Measurements from ENCODE around the gene NFYA. TPM values are rescaled to one million over a fixed set of nuclear protein-coding genes. Genes with fewer than 3 reads are reported as not detected.

NFYA gene
- total RNA-seq (2021; fragmentation: NEBNext Ultra II Directional; extraction: Animal tissue kit (Norgen Biotek cat#: 25700)): 10 to 100 TPM; 14.9 to 20.0 (median 16.7) TPM
- long read RNA-seq, partial matches to known transcripts: 0 of 6 reads
- long read RNA-seq, other reads (novel, unspliced or antisense): 4 of 6 reads

- peak within 1 kb of the TSS; percentile 97 for H3K27ac Mint-ChIP-seq
- peaks cover 1% of the 10 kb centered on the region; the same call in 1 of the 2 replicates for H3K27me3 Mint-ChIP-seq (ENCODE audit: insufficient read depth)
- no peak for TF ChIP-seq CTCF (IDR thresholded peaks at IDR 0.05)
- H3K4me3 Mint-ChIP-seq: peak within 1 kb of the TSS; percentile 94
- peaks cover 5% of the 10 kb centered on the region for H3K36me3 Mint-ChIP-seq (ENCODE audit: low read depth)
- H3K4me1 Mint-ChIP-seq (ENCODE audit: low read depth): peaks cover 53% of the 10 kb centered on the region
- no peak for DNase-seq
- no peaks in the 10 kb centered on the region for H3K9me3 Mint-ChIP-seq
These were observed at the start of gene NFYA for GRCh38 chr6:41072836-41073202. NFYA (plus strand) TSS chr6:41072974; CDS start chr6:41079090, 6,116 bp downstream.

GRCh38 chr6:41023114-41023513, 49.7 kb upstream of the NFYA start:
- DNase-seq: no peak
- Mint-ChIP-seq H3K27me3 (ENCODE audit: insufficient read depth) (peaks cover 5% of the 10 kb centered on the region), H3K4me1 (ENCODE audit: low read depth) (peaks cover 42% of the 10 kb centered on the region), H3K36me3 (ENCODE audit: low read depth) (peaks cover 4% of the 10 kb centered on the region), H3K9me3 (no peaks in the 10 kb centered on the region; the same call in 1 of the 2 replicates), H3K27ac (no peak overlapping the region), H3K4me3 (no peak overlapping the region)
- TF ChIP-seq CTCF (IDR thresholded peaks at IDR 0.05): no peak

- no peak for DNase-seq
- no peak for TF ChIP-seq CTCF (IDR thresholded peaks at IDR 0.05)
- Mint-ChIP-seq H3K9me3 (no peaks in the 10 kb centered on the region), H3K36me3 (ENCODE audit: low read depth) (no peaks in the 10 kb centered on the region), H3K4me1 (ENCODE audit: low read depth) (peaks cover 42% of the 10 kb centered on the region), H3K4me3 (no peak overlapping the region), H3K27ac (no peak overlapping the region), H3K27me3 (ENCODE audit: insufficient read depth) (peaks cover 3% of the 10 kb centered on the region)
These were observed 46.7 kb upstream of the NFYA start for GRCh38 chr6:41025966-41026530.

- peaks cover 4% of the 10 kb centered on the region for H3K27me3 Mint-ChIP-seq (ENCODE audit: insufficient read depth)
- H3K9me3 Mint-ChIP-seq: no peaks in the 10 kb centered on the region
- H3K4me1 Mint-ChIP-seq (ENCODE audit: low read depth): peaks cover 32% of the 10 kb centered on the region
- DNase-seq: no peak
- H3K27ac Mint-ChIP-seq: no peak overlapping the region
- H3K4me3 Mint-ChIP-seq: peak overlapping the region; percentile 82
- no peak for TF ChIP-seq CTCF (IDR thresholded peaks at IDR 0.05)
- no peaks in the 10 kb centered on the region for H3K36me3 Mint-ChIP-seq (ENCODE audit: low read depth)
These were observed 45.5 kb upstream of the NFYA start for GRCh38 chr6:41027241-41027640.

- DNase-seq: peak; percentile 53
- Mint-ChIP-seq H3K4me1 (ENCODE audit: low read depth) (peaks cover 25% of the 10 kb centered on the region), H3K9me3 (no peaks in the 10 kb centered on the region), H3K27ac (peak overlapping the region; percentile 40; the same call in 1 of the 2 replicates), H3K36me3 (ENCODE audit: low read depth) (no peaks in the 10 kb centered on the region), H3K27me3 (ENCODE audit: insufficient read depth) (peaks cover 4% of the 10 kb centered on the region), H3K4me3 (peak overlapping the region; percentile 82)
- TF ChIP-seq CTCF (IDR thresholded peaks at IDR 0.05): peak; percentile 100
These were observed 44.8 kb upstream of the NFYA start for GRCh38 chr6:41027799-41028560.
